Measurements from ENCODE around the gene C22orf39. TPM values are rescaled to one million over a fixed set of nuclear protein-coding genes. Genes with fewer than 3 reads are reported as not detected.

Gene C22orf39
- polyA plus RNA-seq, 1 of the 3 experiments (the other 2 are of a cell fraction) = 17.7 TPM

DNA sequence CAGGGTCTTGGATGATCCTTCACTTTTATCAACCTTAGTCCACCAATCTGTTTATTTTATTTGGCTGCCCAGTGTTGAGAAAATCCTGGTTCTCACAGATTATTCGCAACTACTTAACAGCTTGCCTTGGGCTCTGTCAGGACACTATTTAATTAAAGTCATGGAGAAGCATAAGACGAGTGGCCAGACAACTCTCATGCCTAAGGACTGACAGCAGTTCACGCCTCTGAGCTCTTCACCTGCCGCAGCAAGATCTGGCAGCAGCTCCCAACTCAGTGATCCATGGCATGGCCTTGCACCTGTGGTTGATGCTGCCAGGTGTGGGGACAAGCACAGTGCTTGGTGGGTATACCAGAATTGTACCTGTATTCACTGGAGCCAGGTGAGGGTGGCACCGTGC lies 53.8 kb downstream of the C22orf39 start (continued):
- TF ChIP-seq SIN3A (IDR thresholded peaks at IDR 0.05; ENCODE audit: borderline replicate concordance, low read depth, low read length) = no peak
- TF ChIP-seq, protein P1, sequence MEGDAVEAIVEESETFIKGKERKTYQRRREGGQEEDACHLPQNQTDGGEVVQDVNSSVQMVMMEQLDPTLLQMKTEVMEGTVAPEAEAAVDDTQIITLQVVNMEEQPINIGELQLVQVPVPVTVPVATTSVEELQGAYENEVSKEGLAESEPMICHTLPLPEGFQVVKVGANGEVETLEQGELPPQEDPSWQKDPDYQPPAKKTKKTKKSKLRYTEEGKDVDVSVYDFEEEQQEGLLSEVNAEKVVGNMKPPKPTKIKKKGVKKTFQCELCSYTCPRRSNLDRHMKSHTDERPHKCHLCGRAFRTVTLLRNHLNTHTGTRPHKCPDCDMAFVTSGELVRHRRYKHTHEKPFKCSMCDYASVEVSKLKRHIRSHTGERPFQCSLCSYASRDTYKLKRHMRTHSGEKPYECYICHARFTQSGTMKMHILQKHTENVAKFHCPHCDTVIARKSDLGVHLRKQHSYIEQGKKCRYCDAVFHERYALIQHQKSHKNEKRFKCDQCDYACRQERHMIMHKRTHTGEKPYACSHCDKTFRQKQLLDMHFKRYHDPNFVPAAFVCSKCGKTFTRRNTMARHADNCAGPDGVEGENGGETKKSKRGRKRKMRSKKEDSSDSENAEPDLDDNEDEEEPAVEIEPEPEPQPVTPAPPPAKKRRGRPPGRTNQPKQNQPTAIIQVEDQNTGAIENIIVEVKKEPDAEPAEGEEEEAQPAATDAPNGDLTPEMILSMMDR (IDR thresholded peaks at IDR 0.05) = no peak

Other genes with a start within 250 kb of the C22orf39 start
- 6.7 and 8.6 TPM in 2 replicates for gene CLTCL1, start 156.0 kb downstream of the C22orf39 start, polyA plus RNA-seq (2012; rRNA removed)
- gene HIRA, start 16.0 kb downstream of the C22orf39 start, polyA plus RNA-seq (2012; rRNA removed) = 20.2 and 21.0 TPM in 2 replicates
- gene MRPL40, start 15.2 kb downstream of the C22orf39 start, polyA plus RNA-seq (2012; rRNA removed) = 34.9 and 35.7 TPM in 2 replicates
- gene UFD1, start 31.5 kb upstream of the C22orf39 start, polyA plus RNA-seq (2012; rRNA removed) = 111 and 122 TPM in 2 replicates
- gene CDC45, start 32.2 kb upstream of the C22orf39 start, polyA plus RNA-seq (2012; rRNA removed) = 23.6 and 26.4 TPM in 2 replicates
- not detected in 2 replicates for gene CLDN5, start 76.7 kb upstream of the C22orf39 start, polyA plus RNA-seq (2012; rRNA removed)

Measured in SK-N-SH (cell line).